OCI-LY3 (cell line): ENCODE measurements around the gene RBM44.

ENCODE experiments used
- EZH2phosphoT487 ChIP-seq: fragments of 200-600 bp; shearing (Covaris generic); IDR thresholded peaks from 2 replicates; pipeline ENCODE4 v1.6.1; 2018; ENCODE audit warnings: antibody characterized with exemption, mixed run types, low read depth
- TF ChIP-seq, protein P1 (sequence below): fragments of 200-600, 300-600 bp; sonication (generic); IDR thresholded peaks from 2 replicates; pipeline ENCODE4 v1.5.1; 2014; ENCODE audit warnings: antibody characterized with exemption, low read length, low read depth

DNA sequence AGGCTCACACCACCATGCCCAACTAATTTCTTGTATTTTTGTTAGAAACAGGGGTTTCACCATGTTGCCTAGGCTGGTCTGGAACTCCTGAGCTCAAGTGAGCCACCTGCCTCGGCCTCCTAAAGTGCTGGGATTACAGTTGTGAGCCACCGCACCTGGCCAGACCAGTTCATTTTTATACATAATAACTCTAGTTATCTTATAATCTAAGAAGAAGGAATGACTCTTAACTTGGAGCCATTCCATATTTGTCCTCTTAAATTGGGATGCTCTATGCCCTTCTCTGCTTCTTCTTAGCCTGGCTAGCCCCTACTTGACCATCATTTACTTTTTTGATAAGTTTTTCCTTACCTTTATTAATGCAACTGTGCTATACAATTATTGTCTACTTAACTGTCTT lies 2.9 kb downstream of the RBM44 start:
- TF ChIP-seq, protein P1, sequence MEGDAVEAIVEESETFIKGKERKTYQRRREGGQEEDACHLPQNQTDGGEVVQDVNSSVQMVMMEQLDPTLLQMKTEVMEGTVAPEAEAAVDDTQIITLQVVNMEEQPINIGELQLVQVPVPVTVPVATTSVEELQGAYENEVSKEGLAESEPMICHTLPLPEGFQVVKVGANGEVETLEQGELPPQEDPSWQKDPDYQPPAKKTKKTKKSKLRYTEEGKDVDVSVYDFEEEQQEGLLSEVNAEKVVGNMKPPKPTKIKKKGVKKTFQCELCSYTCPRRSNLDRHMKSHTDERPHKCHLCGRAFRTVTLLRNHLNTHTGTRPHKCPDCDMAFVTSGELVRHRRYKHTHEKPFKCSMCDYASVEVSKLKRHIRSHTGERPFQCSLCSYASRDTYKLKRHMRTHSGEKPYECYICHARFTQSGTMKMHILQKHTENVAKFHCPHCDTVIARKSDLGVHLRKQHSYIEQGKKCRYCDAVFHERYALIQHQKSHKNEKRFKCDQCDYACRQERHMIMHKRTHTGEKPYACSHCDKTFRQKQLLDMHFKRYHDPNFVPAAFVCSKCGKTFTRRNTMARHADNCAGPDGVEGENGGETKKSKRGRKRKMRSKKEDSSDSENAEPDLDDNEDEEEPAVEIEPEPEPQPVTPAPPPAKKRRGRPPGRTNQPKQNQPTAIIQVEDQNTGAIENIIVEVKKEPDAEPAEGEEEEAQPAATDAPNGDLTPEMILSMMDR: no peak
- TF ChIP-seq EZH2phosphoT487: no peak
